Measurements from ENCODE around the gene SRP19. TPM values are rescaled to one million over a fixed set of nuclear protein-coding genes. Genes with fewer than 3 reads are reported as not detected.

The SRP19 gene
- total and polyA plus RNA-seq, 10 of the 15 experiments (the other 5 are each of a cell fraction or from before 2014, with no cell fraction given): 43.4 to 379 (median 156) TPM

- SMC1A ChIA-PET (ENCODE audit: uncharacterized antibody, unreplicated experiment): interaction anchor here (1.1 to 1.6 kb wide), 2 partner anchors 9 to 45 kb away, joined by 3 to 4 read pairs; no protein-coding TSS in a partner anchor
- no peak overlapping the region for H3K27ac ChIP-seq (ENCODE audit: control insufficient read depth, insufficient read depth)
- ATAC-seq (no peak), DNase-seq (ENCODE audit: low read depth, low spot score) (no peak), FAIRE-seq (no peak)
- no peak overlapping the region for H2AFZ ChIP-seq (ENCODE audit: control insufficient read depth, low read depth, low read length)
- no peak overlapping the region for H3K9ac ChIP-seq (ENCODE audit: control insufficient read depth, insufficient read depth, low read length)
- CTCF ChIA-PET: interaction anchor here (0.8 to 3.7 kb wide), 6 partner anchors 11 to 77 kb away, joined by 3 to 16 read pairs (median 5); partner anchors contain the start of gene SRP19
- peaks cover 0 to 10% of the 10 kb centered on the region in 2 experiments; a peak in 2 of 4 replicates for H3K36me3 ChIP-seq (ENCODE audit: control insufficient read depth in 2 of 2, insufficient read depth in 2 of 2, low read length in 1 of 2)
- peaks cover 43% of the 10 kb centered on the region for H3K79me2 ChIP-seq (ENCODE audit: control insufficient read depth, insufficient read depth, low read length)
- in situ Hi-C loops (cut with MboI) (no loop called here), intact Hi-C loops (cut with micrococcal nuclease; ENCODE audit: unreplicated experiment) (loop anchor here (10.0 kb wide), 1 partner anchor 224 kb away; no protein-coding TSS in a partner anchor)
- 44% methylated on average over 1 of the region's 1 CpG for WGBS (ENCODE audit: insufficient coverage, insufficient replicate concordance, low lambda C conversion rate, missing lambda C conversion rate)
- POLR2A ChIA-PET: interaction anchor here (0.6 to 1.3 kb wide), 3 partner anchors 9 to 58 kb away, joined by 3 to 7 read pairs (median 7); no protein-coding TSS in a partner anchor
- no peak for TF ChIP-seq RELA (IDR thresholded peaks at IDR 0.05; ENCODE audit: borderline replicate concordance, partially characterized antibody)
- no peak for TF ChIP-seq PKNOX1 (IDR thresholded peaks at IDR 0.05)
- TF ChIP-seq TBL1XR1 (IDR thresholded peaks at IDR 0.05; ENCODE audit: low read depth, low read length): no peak
- no peak for TF ChIP-seq MEF2B (IDR thresholded peaks at IDR 0.05; ENCODE audit: partially characterized antibody, poor library complexity, severe bottlenecking)
- TF ChIP-seq IRF4 (IDR thresholded peaks at IDR 0.05; ENCODE audit: low read depth, low read length): no peak
- no peak for TF ChIP-seq BCL11A (IDR thresholded peaks at IDR 0.05; ENCODE audit: low read depth, low read length)
- H3K4me1 ChIP-seq (ENCODE audit: control insufficient read depth, insufficient read depth, low read length): peaks cover 31% of the 10 kb centered on the region
- H3K9me3 ChIP-seq (replicated peaks; ENCODE audit: control insufficient read depth, insufficient read depth, low read length): no peaks in the 10 kb centered on the region
- no peaks in the 10 kb centered on the region for H3K27me3 ChIP-seq (replicated peaks in 1 of 2; ENCODE audit: control insufficient read depth in 2 of 2, insufficient read depth in 2 of 2, low read length in 1 of 2)
- no TSS peak for BruUV-seq (replicated peaks)
- no peak overlapping the region for H3K4me3 ChIP-seq
- RAD21 ChIA-PET (ENCODE audit: unreplicated experiment): interaction anchor here (1.4 kb wide), 1 partner anchor 51 kb away, joined by 3 read pairs; no protein-coding TSS in a partner anchor
- no peaks in the 10 kb centered on the region; the same call in 1 of the 2 replicates for H4K20me1 ChIP-seq (ENCODE audit: control insufficient read depth, insufficient read depth)
- no peak overlapping the region for H3K4me2 ChIP-seq (ENCODE audit: control insufficient read depth, insufficient read depth)
These were observed 57.6 kb downstream of the SRP19 start for GRCh38 chr5:112918679-112919078.

Other genes starting within 250 kb of the SRP19 start
- gene APC, start 123.4 kb upstream of the SRP19 start, total RNA-seq (2014; rRNA removed): 22.3 and 24.8 TPM in 2 replicates
- 20.9 and 22.6 TPM in 2 replicates for gene APC, start 123.4 kb upstream of the SRP19 start, total RNA-seq (2014; rRNA removed; fragmentation: Illumina TruSeq; extraction: Trizol)
- gene APC, start 123.4 kb upstream of the SRP19 start, total RNA-seq (2021): 22.6 and 23.3 TPM in 2 replicates
- gene APC, start 123.4 kb upstream of the SRP19 start, polyA plus RNA-seq (2011; rRNA removed): 14.4 and 17.3 TPM in 2 replicates
- gene APC, start 123.4 kb upstream of the SRP19 start, polyA plus RNA-seq (2014; fragmentation: Illumina TruSeq; extraction: Trizol): 12.5 and 14.8 TPM in 2 replicates
- 1 to 10 TPM; 3.2 to 7.2 TPM for gene APC, start 123.4 kb upstream of the SRP19 start, polyA plus RNA-seq (2014; fragmentation: Nextera tagmentation; extraction: Ambion mirVana)
- gene APC, start 123.4 kb upstream of the SRP19 start, polyA plus RNA-seq (2014; rRNA removed): 8.6 and 12.2 TPM in 2 replicates
- 10 to 100 TPM; 13.3 to 19.6 TPM for gene APC, start 123.4 kb upstream of the SRP19 start, polyA plus RNA-seq (2016; fragmentation: Nextera tagmentation; extraction: Ambion mirVana)
- 54.8 and 61.3 TPM in 2 replicates for gene REEP5, start 60.9 kb downstream of the SRP19 start, total RNA-seq (2014; rRNA removed)
- gene REEP5, start 60.9 kb downstream of the SRP19 start, total RNA-seq (2014; rRNA removed; fragmentation: Illumina TruSeq; extraction: Trizol): 28.6 and 30.5 TPM in 2 replicates
- 56.2 and 61.2 TPM in 2 replicates for gene REEP5, start 60.9 kb downstream of the SRP19 start, total RNA-seq (2021)
- gene REEP5, start 60.9 kb downstream of the SRP19 start, polyA plus RNA-seq (2011; rRNA removed): 104 and 131 TPM in 2 replicates
- 46.9 and 50.1 TPM in 2 replicates for gene REEP5, start 60.9 kb downstream of the SRP19 start, polyA plus RNA-seq (2014; fragmentation: Illumina TruSeq; extraction: Trizol)
- 100 to 1,000 TPM; 196 to 211 TPM for gene REEP5, start 60.9 kb downstream of the SRP19 start, polyA plus RNA-seq (2014; fragmentation: Nextera tagmentation; extraction: Ambion mirVana)
- 95.3 and 96.8 TPM in 2 replicates for gene REEP5, start 60.9 kb downstream of the SRP19 start, polyA plus RNA-seq (2014; rRNA removed)
- 100 to 1,000 TPM; 188 to 204 TPM for gene REEP5, start 60.9 kb downstream of the SRP19 start, polyA plus RNA-seq (2016; fragmentation: Nextera tagmentation; extraction: Ambion mirVana)
- gene DCP2, start 115.5 kb downstream of the SRP19 start, total RNA-seq (2014; rRNA removed): 49.6 and 51.7 TPM in 2 replicates
- 59.3 and 61.8 TPM in 2 replicates for gene DCP2, start 115.5 kb downstream of the SRP19 start, total RNA-seq (2014; rRNA removed; fragmentation: Illumina TruSeq; extraction: Trizol)
- gene DCP2, start 115.5 kb downstream of the SRP19 start, total RNA-seq (2021): 81.6 and 82.2 TPM in 2 replicates
- gene DCP2, start 115.5 kb downstream of the SRP19 start, polyA plus RNA-seq (2011; rRNA removed): 34.7 and 51.7 TPM in 2 replicates
- gene DCP2, start 115.5 kb downstream of the SRP19 start, polyA plus RNA-seq (2014; fragmentation: Illumina TruSeq; extraction: Trizol): 43.8 and 54.2 TPM in 2 replicates
- 10 to 100 TPM; 23.4 to 25.3 TPM for gene DCP2, start 115.5 kb downstream of the SRP19 start, polyA plus RNA-seq (2014; fragmentation: Nextera tagmentation; extraction: Ambion mirVana)
- 30.6 and 34.6 TPM in 2 replicates for gene DCP2, start 115.5 kb downstream of the SRP19 start, polyA plus RNA-seq (2014; rRNA removed)
- 10 to 100 TPM; 51.0 to 55.1 TPM for gene DCP2, start 115.5 kb downstream of the SRP19 start, polyA plus RNA-seq (2016; fragmentation: Nextera tagmentation; extraction: Ambion mirVana)

Measured in GM12878 (cell line).